HG02884 (cell line): ENCODE results near the gene SEC16B.
"Not testable (repeated sequence)": the region's sequence is repeated elsewhere in the genome, so short reads cannot be mapped to it uniquely, and the experiment has no call there.

Experiments used
- ATAC-seq: cut with Tn5 transposase; IDR thresholded peaks from one replicate; pipeline ENCODE4 v1.9.1; 2021; ENCODE audit warnings: mild to moderate bottlenecking, moderate library complexity; ENCODE audit not compliant: unreplicated experiment

Gene SEC16B, protein sequence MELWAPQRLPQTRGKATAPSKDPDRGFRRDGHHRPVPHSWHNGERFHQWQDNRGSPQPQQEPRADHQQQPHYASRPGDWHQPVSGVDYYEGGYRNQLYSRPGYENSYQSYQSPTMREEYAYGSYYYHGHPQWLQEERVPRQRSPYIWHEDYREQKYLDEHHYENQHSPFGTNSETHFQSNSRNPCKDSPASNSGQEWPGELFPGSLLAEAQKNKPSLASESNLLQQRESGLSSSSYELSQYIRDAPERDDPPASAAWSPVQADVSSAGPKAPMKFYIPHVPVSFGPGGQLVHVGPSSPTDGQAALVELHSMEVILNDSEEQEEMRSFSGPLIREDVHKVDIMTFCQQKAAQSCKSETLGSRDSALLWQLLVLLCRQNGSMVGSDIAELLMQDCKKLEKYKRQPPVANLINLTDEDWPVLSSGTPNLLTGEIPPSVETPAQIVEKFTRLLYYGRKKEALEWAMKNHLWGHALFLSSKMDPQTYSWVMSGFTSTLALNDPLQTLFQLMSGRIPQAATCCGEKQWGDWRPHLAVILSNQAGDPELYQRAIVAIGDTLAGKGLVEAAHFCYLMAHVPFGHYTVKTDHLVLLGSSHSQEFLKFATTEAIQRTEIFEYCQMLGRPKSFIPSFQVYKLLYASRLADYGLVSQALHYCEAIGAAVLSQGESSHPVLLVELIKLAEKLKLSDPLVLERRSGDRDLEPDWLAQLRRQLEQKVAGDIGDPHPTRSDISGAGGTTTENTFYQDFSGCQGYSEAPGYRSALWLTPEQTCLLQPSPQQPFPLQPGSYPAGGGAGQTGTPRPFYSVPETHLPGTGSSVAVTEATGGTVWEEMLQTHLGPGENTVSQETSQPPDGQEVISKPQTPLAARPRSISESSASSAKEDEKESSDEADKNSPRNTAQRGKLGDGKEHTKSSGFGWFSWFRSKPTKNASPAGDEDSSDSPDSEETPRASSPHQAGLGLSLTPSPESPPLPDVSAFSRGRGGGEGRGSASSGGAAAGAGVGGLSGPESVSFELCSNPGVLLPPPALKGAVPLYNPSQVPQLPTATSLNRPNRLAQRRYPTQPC

DNA sequence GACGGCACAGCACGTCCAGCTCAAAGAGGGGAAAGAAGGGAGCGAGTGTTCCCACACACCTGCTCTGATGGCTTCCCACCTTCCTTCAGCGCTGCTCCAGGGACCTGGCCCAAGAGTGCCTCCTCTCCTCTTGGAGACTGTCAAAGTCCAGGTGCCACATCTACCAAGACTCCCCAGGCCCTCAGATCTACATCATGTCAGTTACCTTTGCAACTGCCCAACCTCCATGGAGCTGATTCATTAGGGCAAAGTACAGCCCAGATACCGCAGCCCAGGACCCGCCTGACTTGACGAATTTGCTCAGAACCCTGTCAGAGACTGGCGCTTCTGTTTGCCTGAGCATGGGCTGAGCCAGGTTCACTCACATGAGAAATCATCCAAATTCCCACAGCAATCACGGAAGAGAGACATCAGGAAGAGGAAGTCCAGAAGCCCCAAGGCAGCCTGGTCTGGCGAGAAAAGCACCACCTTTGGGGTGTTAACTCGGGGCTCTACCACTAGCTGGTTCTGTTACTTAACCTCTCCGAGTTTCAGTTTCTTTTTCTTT lies at the start of gene SEC16B:
Gene SEC16B (minus strand): TSS at position 234 of the 547 bp plus-strand sequence. CDS start 2,077 bp downstream, outside the sequence.
- no peak for ATAC-seq

GRCh38 chr1:178019622-178020021 lies 49.8 kb upstream of the SEC16B start:
- no peak for ATAC-seq

- no peak for ATAC-seq
Measured at GRCh38 chr1:178019208-178019607, 49.4 kb upstream of the SEC16B start.

DNA sequence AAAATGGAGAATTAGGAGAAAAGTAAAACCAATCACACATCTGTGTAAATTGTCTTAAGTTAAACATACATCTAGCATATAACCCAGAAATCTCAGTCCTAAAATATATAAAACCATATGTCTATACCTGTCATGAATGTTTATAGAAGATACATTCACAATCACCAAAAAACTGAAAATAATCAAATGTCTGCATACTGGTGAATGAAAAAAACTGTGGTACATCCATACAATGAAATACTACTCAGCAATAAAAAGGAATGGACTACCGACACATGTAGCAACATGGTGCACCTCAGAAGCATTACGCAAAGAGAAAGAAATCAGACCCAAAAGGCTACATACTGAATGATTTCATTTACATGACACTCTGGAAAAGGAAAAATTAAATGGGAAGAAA lies 47.7 kb upstream of the SEC16B start:
- no peak for ATAC-seq

DNA sequence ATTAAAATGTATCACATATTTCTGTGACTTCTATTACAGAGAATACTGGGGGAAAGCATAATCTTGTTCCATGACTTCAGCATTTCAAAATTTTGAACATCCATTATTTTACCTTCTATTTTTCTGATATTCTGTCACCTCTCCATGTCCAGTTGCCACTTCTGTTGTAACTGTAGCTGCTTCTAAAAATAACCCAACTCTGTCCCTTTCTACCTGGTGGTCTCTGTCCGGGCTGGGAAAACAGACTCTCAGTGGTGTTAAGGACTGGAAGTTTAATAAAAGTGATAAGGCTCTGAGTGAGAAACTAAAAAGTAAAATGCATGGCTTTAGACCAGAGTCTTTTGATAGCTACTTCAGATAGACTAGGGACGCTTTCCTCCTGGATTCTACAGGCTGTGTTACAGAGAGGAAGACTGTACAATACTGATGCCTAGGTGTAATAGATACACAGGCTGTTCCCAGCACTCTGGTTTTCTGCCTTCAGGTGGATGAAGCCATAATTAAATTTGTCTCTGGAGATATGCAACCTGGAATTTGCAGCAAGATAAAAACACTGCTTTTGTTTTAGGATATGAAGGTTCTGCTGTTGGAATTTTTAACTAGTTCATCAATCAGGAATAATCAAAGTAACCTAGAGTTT lies 42.1 kb upstream of the SEC16B start:
- no peak for ATAC-seq

GRCh38 chr1:178011465-178011828 lies 41.6 kb upstream of the SEC16B start:
- ATAC-seq: no peak

DNA sequence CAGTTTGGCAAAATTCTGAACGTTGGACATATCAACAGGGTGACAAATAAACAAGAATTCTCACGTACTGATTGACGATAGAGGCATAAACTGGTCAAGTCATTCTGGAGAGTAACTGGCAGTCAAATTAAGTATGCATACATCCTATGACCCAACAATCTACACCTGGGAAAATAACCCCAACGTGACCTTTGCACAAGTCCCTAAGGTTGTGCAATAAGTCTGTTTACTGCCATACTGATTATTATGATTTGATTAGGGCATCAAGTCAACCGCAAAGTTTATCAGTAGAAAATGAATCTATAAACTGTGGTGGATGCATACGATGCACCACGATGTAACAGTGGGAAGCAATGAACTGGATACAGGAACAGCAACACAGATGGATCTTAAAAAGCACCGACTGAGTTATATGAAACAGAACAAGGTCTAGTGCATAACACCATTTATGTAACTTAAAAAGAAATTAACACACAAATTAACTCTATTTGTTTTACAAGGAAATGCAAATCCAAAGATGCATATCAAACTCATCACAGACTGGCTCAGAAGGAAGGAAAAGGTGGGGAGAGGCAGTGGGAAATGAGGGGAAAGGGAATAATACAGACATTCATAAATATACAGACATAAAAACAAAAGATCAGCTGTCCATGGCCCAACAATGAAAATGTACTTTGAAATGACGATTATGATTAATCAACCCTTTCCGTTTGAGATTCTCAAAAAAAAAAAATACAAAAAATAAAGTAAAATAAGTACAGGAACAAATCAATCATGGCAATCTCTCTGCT lies 41.0 kb upstream of the SEC16B start:
- ATAC-seq: no peak

- no peak for ATAC-seq
Measured at GRCh38 chr1:178006043-178006442, 36.2 kb upstream of the SEC16B start.

- no peak for ATAC-seq
Measured at GRCh38 chr1:178005450-178005849, 35.6 kb upstream of the SEC16B start.

GRCh38 chr1:178004926-178005391 lies 35.1 kb upstream of the SEC16B start:
- peak; percentile 81 for ATAC-seq

DNA sequence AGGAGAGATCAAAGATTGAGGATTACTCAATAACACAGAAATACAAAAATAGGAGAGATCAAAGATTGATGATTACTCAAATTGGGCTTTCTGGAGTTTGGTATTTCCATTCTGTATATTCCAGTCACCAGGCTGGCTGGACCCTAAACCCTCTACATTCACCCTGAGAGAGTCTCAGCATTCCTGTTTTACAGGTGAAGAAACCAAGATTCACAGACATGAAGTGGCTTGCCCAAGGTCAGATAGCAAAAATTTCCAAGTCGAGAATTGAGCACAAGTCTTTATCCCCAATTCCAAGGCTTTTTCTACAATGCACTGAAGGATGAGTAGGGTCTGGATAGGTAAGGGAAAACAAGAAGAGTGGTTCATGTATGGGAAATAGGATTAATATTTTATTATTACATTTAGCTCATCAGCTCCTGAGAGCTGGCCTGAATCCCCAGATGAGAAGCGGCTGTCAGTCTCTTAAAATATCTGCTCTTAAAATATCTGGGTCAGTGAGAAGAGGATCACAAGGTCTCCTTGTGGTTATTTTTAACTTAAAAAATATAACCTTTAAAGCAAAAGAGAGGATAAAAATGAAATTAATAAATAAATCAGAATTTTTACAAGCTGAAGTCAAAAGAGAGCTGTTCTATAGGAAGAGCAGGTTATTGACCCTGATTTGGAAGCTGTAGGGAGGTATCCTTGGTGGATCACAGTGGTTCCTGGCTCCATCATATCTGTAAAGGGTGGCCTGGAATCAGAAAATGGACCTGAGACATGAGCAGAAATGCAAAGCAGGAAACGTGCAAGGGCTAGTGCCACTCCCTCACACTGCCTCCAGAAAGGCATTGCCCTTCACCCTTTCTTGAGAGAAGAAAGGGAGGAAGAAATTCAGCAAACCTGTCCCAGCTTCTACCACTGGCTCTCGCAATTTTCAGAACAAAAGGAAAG lies 29.1 kb upstream of the SEC16B start:
- ATAC-seq: no peak

DNA sequence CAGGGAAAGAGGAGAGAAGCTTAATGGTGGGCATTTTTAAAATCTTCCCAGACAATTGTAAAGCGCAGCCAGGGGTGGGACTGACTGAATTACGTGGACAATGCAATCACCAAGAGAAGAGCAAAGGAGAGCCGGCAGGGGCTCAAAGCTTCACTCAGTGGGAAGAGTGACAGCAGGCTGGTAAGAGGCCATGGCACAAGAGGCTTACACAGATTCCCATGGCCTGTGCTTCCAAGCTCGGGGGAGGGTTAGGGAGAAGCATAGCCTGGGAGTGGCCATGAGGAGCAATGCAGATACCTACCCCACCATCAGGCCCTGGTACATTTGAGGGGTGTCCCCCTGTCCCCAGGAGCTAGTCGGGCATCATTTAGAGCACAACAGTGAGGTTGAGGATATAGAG lies 27.1 kb upstream of the SEC16B start:
- no peak for ATAC-seq

DNA sequence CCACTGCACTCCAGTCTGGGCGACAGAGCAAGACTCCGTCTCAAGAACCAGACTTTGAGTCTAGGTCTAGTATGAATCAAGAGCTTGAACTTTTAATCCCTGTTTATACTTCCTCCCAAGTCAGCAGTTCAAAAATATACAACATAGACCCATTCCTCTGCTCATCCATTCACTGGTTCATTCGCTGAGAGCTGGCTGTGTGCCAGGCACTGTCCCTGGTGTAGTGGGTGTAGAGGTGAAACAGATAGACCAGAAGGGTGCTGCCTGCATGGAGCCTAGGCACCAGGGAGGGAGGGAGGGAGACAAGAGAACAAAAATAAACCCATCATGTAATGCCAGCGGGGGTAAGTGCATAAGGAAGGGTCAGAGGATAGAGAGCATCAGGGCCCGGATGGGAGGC lies 25.5 kb upstream of the SEC16B start:
- ATAC-seq: no peak

- ATAC-seq: not testable (repeated sequence)
Measured at GRCh38 chr1:177986281-177986680, 16.4 kb upstream of the SEC16B start.

DNA sequence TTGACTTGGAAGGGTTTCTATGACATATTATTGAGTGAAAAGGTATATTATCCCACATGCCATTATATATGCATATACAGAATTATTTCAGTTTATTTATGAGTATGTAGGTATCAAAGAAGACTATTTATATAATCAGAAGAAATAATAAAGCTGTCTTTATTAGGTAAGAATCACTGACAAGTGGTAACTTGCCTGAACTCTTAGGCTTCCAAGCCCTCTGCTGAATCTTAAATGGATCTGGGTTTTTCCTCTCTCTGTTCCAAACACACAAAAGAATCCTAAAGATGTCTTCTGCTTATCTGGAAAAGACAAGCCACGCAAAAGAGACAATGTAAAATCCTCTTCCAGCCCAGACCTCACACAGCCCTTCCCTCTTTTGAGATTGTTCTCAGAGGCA lies 14.9 kb upstream of the SEC16B start:
- ATAC-seq: no peak

DNA sequence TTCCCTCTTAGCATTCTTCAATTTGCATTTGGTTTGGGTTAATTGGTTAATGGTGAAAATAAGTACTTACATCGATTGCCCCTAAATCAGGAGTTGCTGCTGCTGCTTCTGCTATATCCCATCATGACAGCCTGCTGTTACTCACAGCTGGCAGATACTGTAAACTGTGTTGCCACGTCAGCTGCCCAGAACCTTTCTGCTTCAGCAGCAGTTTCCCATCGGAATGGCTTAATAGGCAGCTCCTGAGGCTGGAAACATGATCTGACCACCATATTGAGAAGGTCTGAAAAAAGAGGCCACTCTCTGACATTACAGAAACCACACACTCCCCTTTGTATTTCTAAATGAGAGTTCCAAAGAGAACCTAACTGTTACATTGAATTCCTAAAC lies 14.3 kb upstream of the SEC16B start:
- no peak for ATAC-seq

DNA sequence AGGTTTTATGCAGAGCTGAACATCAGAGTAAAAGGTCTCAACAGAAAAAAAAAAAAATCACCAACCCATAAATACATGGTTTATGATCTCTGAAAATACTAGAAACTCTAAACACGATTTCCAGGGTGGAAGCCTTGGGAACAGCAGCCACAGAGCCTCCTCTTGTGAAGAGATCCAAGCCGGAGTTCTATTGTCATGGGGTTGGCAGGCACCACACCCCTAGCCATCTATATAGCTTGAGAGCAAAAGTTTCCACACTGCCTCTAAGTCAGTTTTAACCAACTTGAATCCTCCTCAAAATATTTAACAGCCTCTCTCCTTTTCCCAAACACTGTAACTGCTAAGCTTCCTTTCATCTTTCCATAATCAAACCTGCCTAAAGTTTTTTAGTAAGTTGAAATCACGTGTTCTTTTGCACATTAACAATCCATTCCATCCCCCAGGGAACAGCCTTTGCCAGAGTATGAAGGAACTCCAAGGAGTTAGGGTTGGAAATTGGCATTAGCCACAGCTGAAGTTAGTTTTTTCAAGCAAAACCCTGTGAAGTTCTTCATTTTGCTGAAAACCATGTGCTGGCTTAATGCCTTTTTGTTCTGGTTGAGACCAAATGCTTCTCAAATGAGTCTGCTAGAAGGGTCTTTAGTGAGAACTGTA lies 13.8 kb upstream of the SEC16B start:
- no peak for ATAC-seq

DNA sequence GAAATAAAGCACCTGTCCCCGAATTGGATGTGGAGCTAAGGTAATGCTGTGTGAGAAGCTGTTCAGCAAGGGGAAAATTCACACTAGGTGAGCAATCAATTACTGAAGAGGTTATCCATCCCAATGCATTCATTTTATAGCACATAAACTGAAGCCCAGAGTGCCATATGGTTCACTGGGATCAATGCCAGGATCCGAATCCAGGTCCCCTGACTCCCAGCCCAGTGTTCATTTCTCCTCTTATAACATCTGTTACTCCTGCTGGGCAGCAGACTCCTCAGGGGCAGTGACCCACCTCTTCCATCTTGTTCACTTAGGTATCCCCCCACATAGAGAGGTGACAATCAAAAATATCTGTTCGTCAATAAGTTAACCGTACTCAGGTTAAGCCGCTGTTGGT lies 13.2 kb upstream of the SEC16B start:
- ATAC-seq: no peak
